Trophoblast cell (in vitro differentiated cells and primary cell): ENCODE measurements around the gene CPA2.

ENCODE experiments used
- DNase-seq, 2 donors: peaks; one replicate each; pipeline ENCODE4 v3.0.0-alpha.2; 2016
- H2AFZ ChIP-seq: 2 replicates; pipeline ENCODE4 v1.6.1; 2013; ENCODE audit warnings: low read length, moderate library complexity, mild to moderate bottlenecking; ENCODE audit not compliant: insufficient read depth, poor library complexity
- H2AK5ac ChIP-seq: 2 replicates; pipeline ENCODE4 v1.6.1; 2013; ENCODE audit warnings: mild to moderate bottlenecking, low read length
- H2BK120ac ChIP-seq: 2 replicates; pipeline ENCODE4 v1.6.1; 2013; ENCODE audit warnings: low read length, mild to moderate bottlenecking, moderate library complexity; ENCODE audit not compliant: insufficient read depth, poor library complexity
- H2BK12ac ChIP-seq: 2 replicates; pipeline ENCODE4 v1.6.1; 2013; ENCODE audit warnings: mild to moderate bottlenecking, low read length, moderate library complexity
- H2BK5ac ChIP-seq: 2 replicates; pipeline ENCODE4 v1.6.1; 2013; ENCODE audit warnings: low read length, low read depth, moderate library complexity, mild to moderate bottlenecking; ENCODE audit not compliant: poor library complexity
- H3K14ac ChIP-seq: 2 replicates; pipeline ENCODE4 v1.6.1; 2013; ENCODE audit warnings: mild to moderate bottlenecking, low read length
- H3K18ac ChIP-seq: 2 replicates; pipeline ENCODE4 v1.6.1; 2013; ENCODE audit warnings: mild to moderate bottlenecking, low read length
- H3K23ac ChIP-seq: 2 replicates; pipeline ENCODE4 v1.6.1; 2013; ENCODE audit warnings: low read length
- H3K27ac ChIP-seq: 2 replicates; pipeline ENCODE4 v1.5.1; 2013; ENCODE audit warnings: low read depth, mild to moderate bottlenecking, inconsistent platforms, low read length, moderate library complexity
- H3K27me3 ChIP-seq: 2 replicates; pipeline ENCODE4 v1.6.1; 2013; ENCODE audit warnings: inconsistent platforms, mild to moderate bottlenecking, low read length, moderate library complexity; ENCODE audit not compliant: insufficient read depth
- H3K36me3 ChIP-seq, 2 experiments: 1 replicate in 1 of 2; 2 replicates in 1 of 2; pipeline ENCODE4 v1.6.1; 2013; ENCODE audit warnings: low read length in 2 of 2, mild to moderate bottlenecking in 2 of 2, moderate library complexity in 1 of 2; ENCODE audit not compliant: insufficient read depth in 2 of 2, control insufficient read depth in 1 of 2
- H3K4ac ChIP-seq: 2 replicates; pipeline ENCODE4 v1.6.1; 2013; ENCODE audit warnings: low read depth, mild to moderate bottlenecking, low read length, moderate library complexity
- H3K4me1 ChIP-seq, 2 experiments: 1 replicate in 1 of 2; 2 replicates in 1 of 2; pipeline ENCODE4 v1.6.1; 2013; ENCODE audit warnings: low read length in 2 of 2, mild to moderate bottlenecking in 2 of 2, moderate library complexity in 1 of 2; ENCODE audit not compliant: insufficient read depth in 2 of 2, control insufficient read depth in 1 of 2
- H3K4me2 ChIP-seq: 2 replicates; pipeline ENCODE4 v1.6.1; 2013; ENCODE audit warnings: inconsistent platforms, mild to moderate bottlenecking, low read length, moderate library complexity
- H3K4me3 ChIP-seq: 2 replicates; pipeline ENCODE4 v1.5.1; 2013; ENCODE audit warnings: mild to moderate bottlenecking, low read depth, low read length, inconsistent platforms
- H3K79me1 ChIP-seq: one replicate; pipeline ENCODE4 v1.6.1; 2013; ENCODE audit warnings: low read length
- H3K79me2 ChIP-seq: 2 replicates; pipeline ENCODE4 v1.6.1; 2013; ENCODE audit warnings: low read length, mild to moderate bottlenecking; ENCODE audit not compliant: control insufficient read depth, insufficient read depth, poor library complexity
- H3K9ac ChIP-seq: 2 replicates; pipeline ENCODE4 v1.6.1; 2013; ENCODE audit warnings: mild to moderate bottlenecking, low read length
- H3K9me3 ChIP-seq: 2 replicates; pipeline ENCODE4 v1.6.1; 2013; ENCODE audit warnings: low read depth, mild to moderate bottlenecking, control low read depth, inconsistent platforms, low read length; ENCODE audit not compliant: insufficient read depth
- H4K12ac ChIP-seq: 2 replicates; pipeline ENCODE4 v1.6.1; 2013; ENCODE audit warnings: low read depth, mild to moderate bottlenecking, low read length, moderate library complexity
- H4K8ac ChIP-seq: 2 replicates; pipeline ENCODE4 v1.6.1; 2013; ENCODE audit warnings: low read depth, mild to moderate bottlenecking, low read length, moderate library complexity
- H4K91ac ChIP-seq: one replicate; pipeline ENCODE4 v1.6.1; 2013; ENCODE audit warnings: low read depth, mild to moderate bottlenecking, low read length, moderate library complexity
- WGBS: extraction: QIAGEN DNeasy Blood & Tissue Kit; methylation state at CpG from one replicate; pipeline ENCODE4 v1.1.7; 2013; ENCODE audit warnings: missing lambda C conversion rate; ENCODE audit not compliant: insufficient read length, insufficient coverage; ENCODE audit errors: extremely low coverage; 5-methylcytosine and 5-hydroxymethylcytosine counted together

CPA2 gene

GRCh38 chr7:130279906-130280305 is 13.2 kb downstream of the CPA2 start:
- H3K9me3 ChIP-seq: no peaks in the 10 kb centered on the region
- H3K4me3 ChIP-seq: no peak overlapping the region
- peaks cover 7% of the 10 kb centered on the region for H3K79me1 ChIP-seq
- H2BK120ac ChIP-seq: peak overlapping the region; percentile 48
- H2BK12ac ChIP-seq: peak overlapping the region; percentile 57
- H4K8ac ChIP-seq: no peak overlapping the region
- no peaks in the 10 kb centered on the region for H3K36me3 ChIP-seq
- no peaks in the 10 kb centered on the region for H3K79me2 ChIP-seq
- H3K4ac ChIP-seq: no peak overlapping the region
- no peak overlapping the region for H3K23ac ChIP-seq
- H3K18ac ChIP-seq: no peak overlapping the region
- H3K9ac ChIP-seq: no peak overlapping the region
- no CpG with 5 or more reads among the region's 1 CpG for WGBS
- peaks cover 0 to 2% of the 10 kb centered on the region in 2 experiments for H3K4me1 ChIP-seq
- no peak overlapping the region for H2AK5ac ChIP-seq
- H3K14ac ChIP-seq: no peak overlapping the region
- H2BK5ac ChIP-seq: no peak overlapping the region
- no peak for DNase-seq
- no peak overlapping the region for H3K27ac ChIP-seq
- H2AFZ ChIP-seq: no peak overlapping the region
- H3K27me3 ChIP-seq: no peaks in the 10 kb centered on the region
- no peak overlapping the region for H4K12ac ChIP-seq
- H4K91ac ChIP-seq: no peak overlapping the region
- no peak overlapping the region for H3K4me2 ChIP-seq

DNA sequence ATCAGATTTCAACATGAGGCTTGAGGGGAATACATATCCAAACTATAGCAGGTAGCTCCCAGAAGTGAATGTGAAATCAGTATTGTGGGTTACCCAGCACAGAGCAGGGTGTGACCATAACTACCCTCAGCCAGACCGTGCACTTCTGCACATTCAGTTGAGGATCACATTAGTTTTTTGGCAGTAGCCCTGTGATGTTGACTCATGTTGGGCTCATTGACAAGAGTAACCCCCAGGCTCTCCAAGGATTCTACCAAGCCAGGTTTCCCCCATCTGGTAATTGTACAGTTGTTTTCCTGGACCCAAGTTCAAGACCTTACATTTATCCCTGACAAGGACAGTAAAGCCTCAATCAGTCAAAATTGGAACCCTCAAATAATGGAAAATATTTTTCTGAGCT is 14.6 kb downstream of the CPA2 start:
- Histone ChIP-seq H3K14ac (no peak overlapping the region), H2BK5ac (no peak overlapping the region), H2BK120ac (no peak overlapping the region), H3K23ac (no peak overlapping the region), H3K4me1 (no peaks in the 10 kb centered on the region), H3K18ac (no peak overlapping the region), H3K4me3 (no peak overlapping the region), H4K91ac (no peak overlapping the region), H3K4me2 (no peak overlapping the region), H2AFZ (no peak overlapping the region), H2BK12ac (no peak overlapping the region), H4K8ac (no peak overlapping the region), H2AK5ac (no peak overlapping the region), H3K9ac (no peak overlapping the region), H3K27ac (no peak overlapping the region), H3K9me3 (no peaks in the 10 kb centered on the region), H3K4ac (no peak overlapping the region), H3K79me1 (peaks cover 6% of the 10 kb centered on the region), H3K27me3 (no peaks in the 10 kb centered on the region), H4K12ac (no peak overlapping the region), H3K79me2 (no peaks in the 10 kb centered on the region), H3K36me3 (no peaks in the 10 kb centered on the region)
- no peak for DNase-seq
- WGBS: no CpG with 5 or more reads among the region's 1 CpG

DNA sequence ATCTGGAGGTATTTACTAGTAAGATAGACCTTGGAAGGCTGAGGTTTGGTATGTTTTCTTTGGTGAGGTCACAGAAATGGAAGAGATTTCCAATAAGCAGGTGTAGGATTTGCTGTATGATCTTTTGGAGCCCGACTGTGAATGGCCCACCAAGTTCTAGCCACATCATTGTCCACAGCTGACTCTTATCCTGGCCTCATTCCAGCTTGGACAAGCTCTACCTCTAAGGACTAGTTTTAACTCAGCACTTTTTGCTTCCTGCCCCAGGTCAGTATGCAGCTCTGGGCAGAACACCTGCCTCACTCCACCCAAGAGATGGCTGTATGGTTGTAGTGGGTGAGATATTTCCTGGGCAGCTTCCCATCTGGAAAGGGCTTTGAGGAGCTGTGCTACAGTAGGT is 20.2 kb downstream of the CPA2 start:
- WGBS: no CpG with 5 or more reads among the region's 1 CpG
- no peak overlapping the region for H3K14ac ChIP-seq
- no peak overlapping the region for H3K9ac ChIP-seq
- no peak overlapping the region for H3K23ac ChIP-seq
- H3K4me3 ChIP-seq: no peak overlapping the region
- no peak overlapping the region for H3K18ac ChIP-seq
- H2AFZ ChIP-seq: no peak overlapping the region
- H2BK120ac ChIP-seq: no peak overlapping the region
- H3K79me1 ChIP-seq: peaks cover 8% of the 10 kb centered on the region
- H2BK5ac ChIP-seq: no peak overlapping the region
- no peak overlapping the region for H3K4ac ChIP-seq
- no peak overlapping the region for H4K91ac ChIP-seq
- peak overlapping the region; percentile 14 for H2AK5ac ChIP-seq
- no peaks in the 10 kb centered on the region for H3K27me3 ChIP-seq
- no peaks in the 10 kb centered on the region for H3K79me2 ChIP-seq
- peaks cover 0 to 3% of the 10 kb centered on the region in 2 experiments for H3K4me1 ChIP-seq
- no peak overlapping the region for H2BK12ac ChIP-seq
- H3K36me3 ChIP-seq: no peaks in the 10 kb centered on the region
- H3K27ac ChIP-seq: no peak overlapping the region
- H4K12ac ChIP-seq: no peak overlapping the region
- H4K8ac ChIP-seq: no peak overlapping the region
- DNase-seq: no peak
- H3K9me3 ChIP-seq: no peaks in the 10 kb centered on the region
- H3K4me2 ChIP-seq: no peak overlapping the region

DNA sequence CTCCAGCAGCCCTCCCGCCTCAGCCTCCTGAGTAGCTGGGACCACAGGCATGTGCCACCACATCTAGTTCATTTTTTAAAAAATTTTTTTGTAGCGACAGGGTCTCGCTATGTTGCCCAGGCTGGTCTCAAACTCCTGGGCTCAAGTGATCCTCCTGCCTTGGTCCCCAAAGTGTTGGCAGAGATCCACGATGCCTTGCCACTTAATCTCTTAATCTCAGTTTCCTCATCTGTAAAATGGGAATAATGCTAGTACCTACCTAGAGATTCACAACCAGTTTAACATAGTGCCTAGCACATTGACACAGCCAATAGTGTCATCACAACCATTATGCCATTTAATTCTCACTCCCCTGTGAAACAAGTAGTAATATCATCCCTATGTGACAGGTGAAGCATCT is 21.5 kb downstream of the CPA2 start:
- H2BK120ac ChIP-seq: no peak overlapping the region
- no peak overlapping the region for H3K4ac ChIP-seq
- no peak overlapping the region for H4K91ac ChIP-seq
- H3K4me1 ChIP-seq: peaks cover 0 to 3% of the 10 kb centered on the region in 2 experiments
- no peaks in the 10 kb centered on the region for H3K27me3 ChIP-seq
- H2BK12ac ChIP-seq: no peak overlapping the region
- H2AK5ac ChIP-seq: no peak overlapping the region
- no CpG with 5 or more reads among the region's 4 CpGs for WGBS
- no peaks in the 10 kb centered on the region for H3K36me3 ChIP-seq
- no peaks in the 10 kb centered on the region for H3K9me3 ChIP-seq
- H3K18ac ChIP-seq: no peak overlapping the region
- DNase-seq: no peak
- H2AFZ ChIP-seq: no peak overlapping the region
- H3K27ac ChIP-seq: no peak overlapping the region
- H3K4me2 ChIP-seq: no peak overlapping the region
- no peak overlapping the region for H3K9ac ChIP-seq
- H2BK5ac ChIP-seq: no peak overlapping the region
- H4K12ac ChIP-seq: no peak overlapping the region
- H4K8ac ChIP-seq: no peak overlapping the region
- H3K14ac ChIP-seq: no peak overlapping the region
- no peaks in the 10 kb centered on the region for H3K79me2 ChIP-seq
- no peak overlapping the region for H3K23ac ChIP-seq
- peaks cover 6% of the 10 kb centered on the region for H3K79me1 ChIP-seq
- H3K4me3 ChIP-seq: no peak overlapping the region
